Gastrocnemius medialis (tissue), 4 donors: ENCODE measurements around the gene MKRN2OS.

ENCODE experiments used
- POLR2A ChIP-seq, 2 donors: fragments of 450-650 bp; IDR thresholded peaks; one replicate each; pipeline ENCODE4 v1.6.1; 2017; ENCODE audit warnings: antibody characterized with exemption in 2 of 2, mild to moderate bottlenecking in 2 of 2, moderate library complexity in 2 of 2
- TF ChIP-seq, protein P1 (sequence below), 5 experiments: fragments of 450-650 bp in 3 of 5; fragments of 200-600 bp in 2 of 5; sonication (generic) in 2 of 5; IDR thresholded peaks in 4 of 5; conservative IDR thresholded peaks in 1 of 5; 1 replicate in 4 of 5; 2 replicates in 1 of 5; pipeline ENCODE4 v1.5.1; 2016 to 2019; ENCODE audit warnings: antibody characterized with exemption in 5 of 5, mild to moderate bottlenecking in 3 of 5, moderate library complexity in 3 of 5

DNA sequence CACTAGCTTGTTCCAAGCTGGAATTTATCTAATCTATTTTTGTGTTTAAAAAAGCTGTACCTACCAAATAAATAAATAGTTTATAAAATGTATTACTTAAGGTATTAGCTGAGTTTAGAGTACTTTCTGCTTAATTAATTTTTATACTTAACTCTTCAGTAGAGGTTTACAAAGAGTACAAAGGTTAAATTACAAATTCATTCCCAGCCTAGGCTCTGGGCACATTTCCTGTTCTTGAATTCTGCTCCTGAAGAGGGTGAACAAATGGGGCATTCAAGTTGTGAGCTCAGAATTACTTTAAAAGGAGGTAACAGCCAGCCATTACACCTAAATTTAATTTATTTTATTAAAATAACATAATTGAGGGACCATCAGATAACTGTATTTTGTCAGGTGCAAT, 38.0 kb upstream of the MKRN2OS start:
- TF ChIP-seq, protein P1, sequence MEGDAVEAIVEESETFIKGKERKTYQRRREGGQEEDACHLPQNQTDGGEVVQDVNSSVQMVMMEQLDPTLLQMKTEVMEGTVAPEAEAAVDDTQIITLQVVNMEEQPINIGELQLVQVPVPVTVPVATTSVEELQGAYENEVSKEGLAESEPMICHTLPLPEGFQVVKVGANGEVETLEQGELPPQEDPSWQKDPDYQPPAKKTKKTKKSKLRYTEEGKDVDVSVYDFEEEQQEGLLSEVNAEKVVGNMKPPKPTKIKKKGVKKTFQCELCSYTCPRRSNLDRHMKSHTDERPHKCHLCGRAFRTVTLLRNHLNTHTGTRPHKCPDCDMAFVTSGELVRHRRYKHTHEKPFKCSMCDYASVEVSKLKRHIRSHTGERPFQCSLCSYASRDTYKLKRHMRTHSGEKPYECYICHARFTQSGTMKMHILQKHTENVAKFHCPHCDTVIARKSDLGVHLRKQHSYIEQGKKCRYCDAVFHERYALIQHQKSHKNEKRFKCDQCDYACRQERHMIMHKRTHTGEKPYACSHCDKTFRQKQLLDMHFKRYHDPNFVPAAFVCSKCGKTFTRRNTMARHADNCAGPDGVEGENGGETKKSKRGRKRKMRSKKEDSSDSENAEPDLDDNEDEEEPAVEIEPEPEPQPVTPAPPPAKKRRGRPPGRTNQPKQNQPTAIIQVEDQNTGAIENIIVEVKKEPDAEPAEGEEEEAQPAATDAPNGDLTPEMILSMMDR (IDR thresholded peaks at IDR 0.05 in 4 of 5, conservative IDR thresholded peaks at IDR 0.05 in 1 of 5), result no peak
- TF ChIP-seq POLR2A (IDR thresholded peaks at IDR 0.05), result no peak
